ENCODE results near the gene PPP1R18. TPM values are rescaled to one million over a fixed set of nuclear protein-coding genes. Genes with fewer than 3 reads are reported as not detected.
A peak's percentile ranks its signal among the peaks of the same experiment; 100 is the strongest.

PPP1R18 gene
- total and polyA plus RNA-seq, 8 donors = 9.0 to 40.3 (median 19.2) TPM

- no peaks in the 10 kb centered on the region for H3K27me3 ChIP-seq
- intact Hi-C loops (cut with DNase I; ENCODE audit: low total_unique reads) = no loop called here
- H3K9me3 ChIP-seq = no peaks in the 10 kb centered on the region
- H3K4me3 ChIP-seq = no peak overlapping the region
- 71 to 88% (median 83%) methylated on average over 1 of the region's 1 CpG for WGBS, 5 donors
- H3K36me3 ChIP-seq = peaks cover 0 to 83% (median 72%) of the 10 kb centered on the region in 4 donors
- no peak overlapping the region for H3K27ac ChIP-seq
- H3K4me1 ChIP-seq = peaks cover under 1 to 6% (median 4%) of the 10 kb centered on the region in 4 donors
- DNase-seq = no peak
- TF ChIP-seq POLR2A (IDR thresholded peaks at IDR 0.05) (no peak), CTCF (IDR thresholded peaks at IDR 0.05) (no peak), POLR2AphosphoS5 (IDR thresholded peaks at IDR 0.05) (no peak), EP300 (IDR thresholded peaks at IDR 0.05) (no peak)
Measured at GRCh38 chr6:30641048-30641447, 45.4 kb downstream of the PPP1R18 start.

GRCh38 chr6:30640481-30640880 is 46.0 kb downstream of the PPP1R18 start:
- no peak overlapping the region for H3K4me3 ChIP-seq
- no peaks in the 10 kb centered on the region for H3K27me3 ChIP-seq
- no peak overlapping the region for H3K27ac ChIP-seq
- no peaks in the 10 kb centered on the region for H3K9me3 ChIP-seq
- intact Hi-C loops (cut with DNase I; ENCODE audit: low total_unique reads) = no loop called here
- H3K36me3 ChIP-seq = peaks cover 0 to 81% (median 68%) of the 10 kb centered on the region in 4 donors
- 58 to 74% (median 71%) methylated on average over 10 of the region's 10 CpGs for WGBS, 5 donors
- H3K4me1 ChIP-seq = no peaks in the 10 kb centered on the region
- TF ChIP-seq POLR2AphosphoS5 (IDR thresholded peaks at IDR 0.05) (no peak), POLR2A (IDR thresholded peaks at IDR 0.05) (no peak)
- no peak for DNase-seq

GRCh38 chr6:30635834-30636233 is 50.6 kb downstream of the PPP1R18 start:
- intact Hi-C loops (cut with DNase I; ENCODE audit: low total_unique reads) = no loop called here
- TF ChIP-seq POLR2A (IDR thresholded peaks at IDR 0.05) (no peak), CTCF (IDR thresholded peaks at IDR 0.05) (no peak), EP300 (IDR thresholded peaks at IDR 0.05) (no peak), POLR2AphosphoS5 (IDR thresholded peaks at IDR 0.05) (no peak)
- Histone ChIP-seq H3K4me1 (no peaks in the 10 kb centered on the region), H3K4me3 (no peak overlapping the region), H3K9me3 (no peaks in the 10 kb centered on the region), H3K27ac (no peak overlapping the region), H3K27me3 (no peaks in the 10 kb centered on the region), H3K36me3 (peaks cover 0 to 69% (median 55%) of the 10 kb centered on the region in 4 donors)
- WGBS, 5 donors = 92 to 98% (median 95%) methylated on average over 3 of the region's 3 CpGs
- DNase-seq = no peak

GRCh38 chr6:30626484-30627366 is 59.7 kb downstream of the PPP1R18 start, which contains the start of gene ATAT1:
ATAT1 (plus strand) TSS chr6:30626874.
- peak; percentile 93 to 97 for DNase-seq
- WGBS, 5 donors = 1 to 3% (median 2%) methylated on average over 34 to 36 of the region's 36 CpGs

More at GRCh38 chr6:30626484-30627366, 59.7 kb downstream of the PPP1R18 start, which contains the start of gene ATAT1:
- H3K4me1 ChIP-seq = peaks cover 8 to 28% (median 19%) of the 10 kb centered on the region in 4 donors
- intact Hi-C loops (cut with DNase I; ENCODE audit: low total_unique reads) = no loop called here
- H3K9me3 ChIP-seq = no peaks in the 10 kb centered on the region
- peak within 1 kb of the TSS; percentile 48 to 60 (median 50) for H3K4me3 ChIP-seq
- H3K27me3 ChIP-seq = no peaks in the 10 kb centered on the region
- peaks cover 40 to 82% (median 80%) of the 10 kb centered on the region in 4 donors for H3K36me3 ChIP-seq
- peak in 5 of 7 experiments; percentile 19 to 47 (median 33) for TF ChIP-seq CTCF (IDR thresholded peaks at IDR 0.05)
- TF ChIP-seq POLR2AphosphoS5 (IDR thresholded peaks at IDR 0.05) = peak; percentile 66 to 92 (median 79)
- TF ChIP-seq POLR2A (IDR thresholded peaks at IDR 0.05) = no peak
- H3K27ac ChIP-seq = peak within 1 kb of the TSS; percentile 86 to 92 (median 90)

Small RNA genes within 50 kb of the gene (small RNA-seq; reads per million reads assigned to genes)
- 0 reads per million in 4 donors for gene RF00019

Other genes starting within 250 kb of the PPP1R18 start
- 100 to 1,000 TPM; 182 to 566 (median 272) TPM for gene HLA-E, start 197.1 kb downstream of the PPP1R18 start, total RNA-seq
- 100 to 1,000 TPM; 120 to 300 (median 121) TPM for gene HLA-E, start 197.1 kb downstream of the PPP1R18 start, polyA plus RNA-seq
- 10 to 100 TPM; 12.7 to 39.7 (median 19.2) TPM for gene GNL1, start 130.2 kb downstream of the PPP1R18 start, total RNA-seq
- gene GNL1, start 130.2 kb downstream of the PPP1R18 start, polyA plus RNA-seq = 10 to 100 TPM; 42.6 to 53.3 (median 48.9) TPM
- gene PRR3, start 129.3 kb downstream of the PPP1R18 start, total RNA-seq = 10 to 100 TPM in 2 of 5 donors, under 1 TPM in 1, not detected in 2; 0.89 to 10.7 (median 10.5) TPM
- 1 to 10 TPM; 4.1 to 7.1 (median 5.5) TPM for gene PRR3, start 129.3 kb downstream of the PPP1R18 start, polyA plus RNA-seq
- 10 to 100 TPM in 4 of 5 donors, 1 to 10 TPM in 1; 7.6 to 32.6 (median 28.3) TPM for gene ABCF1, start 115.2 kb downstream of the PPP1R18 start, total RNA-seq
- 10 to 100 TPM; 17.1 to 28.0 (median 26.8) TPM for gene ABCF1, start 115.2 kb downstream of the PPP1R18 start, polyA plus RNA-seq
- gene PPP1R10, start 69.4 kb downstream of the PPP1R18 start, total RNA-seq = 100 to 1,000 TPM in 2 of 5 donors, 10 to 100 TPM in 3; 27.4 to 164 (median 50.1) TPM
- 10 to 100 TPM in 2 of 3 donors, 1 to 10 TPM in 1; 9.9 to 20.2 (median 17.7) TPM for gene PPP1R10, start 69.4 kb downstream of the PPP1R18 start, polyA plus RNA-seq
- 10 to 100 TPM in 4 of 5 donors, 1 to 10 TPM in 1; 6.4 to 54.8 (median 28.5) TPM for gene MRPS18B, start 68.8 kb downstream of the PPP1R18 start, total RNA-seq
- 10 to 100 TPM; 51.3 to 71.2 (median 61.6) TPM for gene MRPS18B, start 68.8 kb downstream of the PPP1R18 start, polyA plus RNA-seq
- 10 to 100 TPM in 1 of 5 donors, 1 to 10 TPM in 3, not detected in 1; 3.0 to 11.6 (median 5.2) TPM for gene ATAT1, start 59.8 kb downstream of the PPP1R18 start, total RNA-seq
- gene ATAT1, start 59.8 kb downstream of the PPP1R18 start, polyA plus RNA-seq = 1 to 10 TPM; 5.3 to 7.5 (median 5.7) TPM
- gene C6orf136, start 39.5 kb downstream of the PPP1R18 start, total RNA-seq = 100 to 1,000 TPM in 1 of 5 donors, 10 to 100 TPM in 3, 1 to 10 TPM in 1; 7.3 to 126 (median 12.8) TPM
- 10 to 100 TPM; 21.2 to 29.3 (median 25.7) TPM for gene C6orf136, start 39.5 kb downstream of the PPP1R18 start, polyA plus RNA-seq
- 10 to 100 TPM; 22.0 to 67.0 (median 30.1) TPM for gene DHX16, start 13.6 kb downstream of the PPP1R18 start, total RNA-seq
- 10 to 100 TPM; 18.3 to 34.0 (median 23.4) TPM for gene DHX16, start 13.6 kb downstream of the PPP1R18 start, polyA plus RNA-seq
- gene NRM, start 4.3 kb upstream of the PPP1R18 start, total RNA-seq = 1 to 10 TPM in 4 of 5 donors, under 1 TPM in 1; 0.92 to 6.4 (median 2.9) TPM
- gene NRM, start 4.3 kb upstream of the PPP1R18 start, polyA plus RNA-seq = 10 to 100 TPM in 1 of 3 donors, 1 to 10 TPM in 2; 4.1 to 15.8 (median 8.5) TPM
- 100 to 1,000 TPM in 2 of 5 donors, 10 to 100 TPM in 2, 1 to 10 TPM in 1; 9.6 to 153 (median 99.2) TPM for gene MDC1, start 30.6 kb upstream of the PPP1R18 start, total RNA-seq
- 1 to 10 TPM; 3.8 to 8.7 (median 4.2) TPM for gene MDC1, start 30.6 kb upstream of the PPP1R18 start, polyA plus RNA-seq
- 100 to 1,000 TPM in 4 of 5 donors, 10 to 100 TPM in 1; 67.5 to 177 (median 109) TPM for gene TUBB, start 33.7 kb upstream of the PPP1R18 start, total RNA-seq
- gene TUBB, start 33.7 kb upstream of the PPP1R18 start, polyA plus RNA-seq = 100 to 1,000 TPM; 127 to 223 (median 183) TPM
- gene FLOT1, start 56.0 kb upstream of the PPP1R18 start, total RNA-seq = 100 to 1,000 TPM in 2 of 5 donors, 10 to 100 TPM in 3; 40.6 to 201 (median 74.7) TPM
- gene FLOT1, start 56.0 kb upstream of the PPP1R18 start, polyA plus RNA-seq = 100 to 1,000 TPM; 145 to 178 (median 151) TPM
- 100 to 1,000 TPM in 2 of 5 donors, 10 to 100 TPM in 3; 16.5 to 144 (median 92.8) TPM for gene IER3, start 57.9 kb upstream of the PPP1R18 start, total RNA-seq
- gene IER3, start 57.9 kb upstream of the PPP1R18 start, polyA plus RNA-seq = 100 to 1,000 TPM; 112 to 187 (median 147) TPM
- 100 to 1,000 TPM in 3 of 5 donors, 10 to 100 TPM in 2; 51.3 to 144 (median 109) TPM for gene DDR1, start 197.9 kb upstream of the PPP1R18 start, total RNA-seq
- gene DDR1, start 197.9 kb upstream of the PPP1R18 start, polyA plus RNA-seq = 10 to 100 TPM; 17.6 to 88.7 (median 49.4) TPM
- gene GTF2H4, start 221.6 kb upstream of the PPP1R18 start, total RNA-seq = 10 to 100 TPM in 2 of 5 donors, 1 to 10 TPM in 3; 3.9 to 67.4 (median 8.1) TPM
- gene GTF2H4, start 221.6 kb upstream of the PPP1R18 start, polyA plus RNA-seq = 10 to 100 TPM; 15.3 to 29.6 (median 17.6) TPM
- gene VARS2, start 227.6 kb upstream of the PPP1R18 start, total RNA-seq = 10 to 100 TPM in 4 of 5 donors, 1 to 10 TPM in 1; 1.2 to 61.6 (median 22.7) TPM
- 10 to 100 TPM; 17.9 to 21.8 (median 18.5) TPM for gene VARS2, start 227.6 kb upstream of the PPP1R18 start, polyA plus RNA-seq
- gene SFTA2, start 245.5 kb upstream of the PPP1R18 start, total RNA-seq = 10 to 100 TPM in 1 of 5 donors, 1 to 10 TPM in 1, not detected in 3; 2.8 to 15.2 TPM
- gene SFTA2, start 245.5 kb upstream of the PPP1R18 start, polyA plus RNA-seq = 10 to 100 TPM; 10.2 to 94.7 (median 44.1) TPM

All from stomach (tissue), 9 donors.